SK-N-MC (cell line): Measurements from ENCODE around the gene SEC22A.

Experiments used
- DNase-seq: peaks from one replicate; pipeline ENCODE4 v3.0.0-alpha.2; 2011; ENCODE audit warnings: low read depth, low spot score
- H3K27ac ChIP-seq: fragments of 200-600 bp; sonication (generic); 2 replicates; pipeline ENCODE4 v1.5.1; 2016; ENCODE audit warnings: mixed run types
- H3K36me3 ChIP-seq: fragments of 200-600 bp; sonication (generic); 2 replicates; pipeline ENCODE4 v1.6.1; 2017; ENCODE audit warnings: antibody characterized with exemption, low read length, mixed read lengths; ENCODE audit not compliant: insufficient read depth
- H3K4me3 ChIP-seq: fragments of 200-600 bp; sonication (generic); 2 replicates; pipeline ENCODE4 v1.5.1; 2016
- H3K9ac ChIP-seq: fragments of 200-600 bp; sonication (generic); 2 replicates; pipeline ENCODE4 v1.8.0; 2017; ENCODE audit warnings: mixed run types, mixed read lengths; ENCODE audit not compliant: insufficient read length
- H3K9me3 ChIP-seq: fragments of 200-600 bp; sonication (generic); 2 replicates; pipeline ENCODE4 v1.6.1; 2017; ENCODE audit warnings: low read depth, mild to moderate bottlenecking, antibody characterized with exemption, low read length, moderate library complexity, mixed read lengths
- EZH2 ChIP-seq: fragments of 200-600 bp; sonication (generic); IDR thresholded peaks from one replicate; pipeline ENCODE4 v1.6.1; 2017; ENCODE audit warnings: antibody characterized with exemption
- FOXP2 ChIP-seq: optimal IDR thresholded peaks from 2 replicates; pipeline ENCODE3; 2011; ENCODE audit warnings: mild to moderate bottlenecking, moderate library complexity; ENCODE audit not compliant: insufficient read depth; ENCODE audit errors: extremely low read length, control extremely low read depth
- POLR2AphosphoS5 ChIP-seq: IDR thresholded peaks from 2 replicates; pipeline ENCODE4 v1.6.1; 2012; ENCODE audit warnings: mild to moderate bottlenecking, low read depth, low read length, borderline replicate concordance

SEC22A gene

GRCh38 chr3:123262226-123262625 is 60.5 kb downstream of the SEC22A start:
- peaks cover 34% of the 10 kb centered on the region for H3K36me3 ChIP-seq
- no peak overlapping the region; the same call in 1 of the 2 replicates for H3K4me3 ChIP-seq
- H3K9me3 ChIP-seq: peaks cover 22% of the 10 kb centered on the region; the same call in 1 of the 2 replicates
- DNase-seq: no peak
- H3K27ac ChIP-seq: peak overlapping the region; percentile 86
- H3K9ac ChIP-seq: no peak overlapping the region
- TF ChIP-seq EZH2 (no peak), FOXP2 (no peak), POLR2AphosphoS5 (no peak)

- Histone ChIP-seq H3K36me3 (peaks cover 40% of the 10 kb centered on the region), H3K4me3 (peak overlapping the region; percentile 11; the same call in 1 of the 2 replicates), H3K9me3 (peaks cover 25% of the 10 kb centered on the region; the same call in 1 of the 2 replicates), H3K9ac (no peak overlapping the region), H3K27ac (peak overlapping the region; percentile 86)
- DNase-seq: peak; percentile 70
- TF ChIP-seq EZH2: no peak
- no peak for TF ChIP-seq FOXP2
- TF ChIP-seq POLR2AphosphoS5: no peak
Observed at GRCh38 chr3:123262868-123263267, 61.1 kb downstream of the SEC22A start.

- TF ChIP-seq FOXP2: no peak
- Histone ChIP-seq H3K9me3 (peaks cover 25% of the 10 kb centered on the region; the same call in 1 of the 2 replicates), H3K27ac (peak overlapping the region; percentile 86), H3K9ac (no peak overlapping the region), H3K4me3 (no peak overlapping the region), H3K36me3 (peaks cover 50% of the 10 kb centered on the region)
- no peak for DNase-seq
Observed at GRCh38 chr3:123263941-123264340, 62.2 kb downstream of the SEC22A start.

- Histone ChIP-seq H3K36me3 (peaks cover 68% of the 10 kb centered on the region), H3K4me3 (no peak overlapping the region), H3K27ac (peak overlapping the region; percentile 70), H3K9ac (no peak overlapping the region), H3K9me3 (peaks cover 25% of the 10 kb centered on the region; the same call in 1 of the 2 replicates)
- DNase-seq: no peak
- no peak for TF ChIP-seq FOXP2
- no peak for TF ChIP-seq EZH2
- TF ChIP-seq POLR2AphosphoS5: no peak
Observed at GRCh38 chr3:123267821-123268220, 66.1 kb downstream of the SEC22A start.

GRCh38 chr3:123270818-123271217 is 69.1 kb downstream of the SEC22A start:
- H3K4me3 ChIP-seq: no peak overlapping the region
- H3K27ac ChIP-seq: peak overlapping the region; percentile 92
- no peak for DNase-seq
- peaks cover 17% of the 10 kb centered on the region; the same call in 1 of the 2 replicates for H3K9me3 ChIP-seq
- peaks cover 48% of the 10 kb centered on the region for H3K36me3 ChIP-seq
- H3K9ac ChIP-seq: no peak overlapping the region
- no peak for TF ChIP-seq EZH2
- no peak for TF ChIP-seq FOXP2
- TF ChIP-seq POLR2AphosphoS5: no peak

GRCh38 chr3:123271466-123272159 is 69.9 kb downstream of the SEC22A start:
- DNase-seq: no peak
- peaks cover 9% of the 10 kb centered on the region; the same call in 1 of the 2 replicates for H3K9me3 ChIP-seq
- peaks cover 40% of the 10 kb centered on the region for H3K36me3 ChIP-seq
- no peak overlapping the region for H3K4me3 ChIP-seq
- no peak overlapping the region for H3K9ac ChIP-seq
- TF ChIP-seq FOXP2 (no peak), POLR2AphosphoS5 (no peak), EZH2 (no peak)
- peak overlapping the region; percentile 92 for H3K27ac ChIP-seq

- DNase-seq: no peak
- peak overlapping the region; percentile 92 for H3K27ac ChIP-seq
- H3K9me3 ChIP-seq: no peaks in the 10 kb centered on the region
- H3K4me3 ChIP-seq: no peak overlapping the region
- H3K36me3 ChIP-seq: peaks cover 31% of the 10 kb centered on the region
- peak overlapping the region; percentile 30 for H3K9ac ChIP-seq
- TF ChIP-seq POLR2AphosphoS5 (no peak), EZH2 (no peak), FOXP2 (no peak)
Observed at GRCh38 chr3:123272547-123272946, 70.8 kb downstream of the SEC22A start.

GRCh38 chr3:123275691-123276090 is 73.9 kb downstream of the SEC22A start:
- H3K36me3 ChIP-seq: peaks cover 10% of the 10 kb centered on the region
- 0 out of 2 replicates have a peak overlapping the region, but pooled peaks have one; percentile 20 for H3K27ac ChIP-seq
- DNase-seq: no peak
- no peak overlapping the region for H3K4me3 ChIP-seq
- TF ChIP-seq POLR2AphosphoS5 (no peak), FOXP2 (no peak), EZH2 (no peak)
- no peak overlapping the region for H3K9ac ChIP-seq
- no peaks in the 10 kb centered on the region for H3K9me3 ChIP-seq
